ENCODE measurements around the gene CDC14A. TPM values are rescaled to one million over a fixed set of nuclear protein-coding genes. Genes with fewer than 3 reads are reported as not detected.

CDC14A gene
- total RNA-seq, 1 experiment from 2014 or later = 6.8 TPM

- no peaks in the 10 kb centered on the region for H3K27me3 ChIP-seq (replicated peaks; ENCODE audit: insufficient read depth, low read depth, low read length, poor library complexity)
- no TSS peak for BruUV-seq (replicated peaks)
- H3K9me3 ChIP-seq (ENCODE audit: low read depth, low read length, poor library complexity, severe bottlenecking) = no peaks in the 10 kb centered on the region
- POLR2A ChIA-PET (ENCODE audit: low non-redundant PET) = no interaction called here
- TF ChIP-seq CTCF (conservative IDR thresholded peaks at IDR 0.05; ENCODE audit: low read depth, low read length) (no peak), EZH2 (IDR thresholded peaks at IDR 0.05; ENCODE audit: borderline replicate concordance, low read depth, low read length, poor library complexity, severe bottlenecking) (no peak)
- CTCF ChIA-PET = interaction anchor here (1.7 kb wide), 1 partner anchor 407 kb away, joined by 5 read pairs; no protein-coding TSS in a partner anchor
- no peak overlapping the region for H3K27ac ChIP-seq (ENCODE audit: low read depth, low read length, poor library complexity, severe bottlenecking)
- H3K4me3 ChIP-seq (ENCODE audit: low read depth, low read length, poor library complexity, severe bottlenecking) = no peak overlapping the region
- intact Hi-C loops (cut with micrococcal nuclease; ENCODE audit: unreplicated experiment) = loop anchor here (5.0 to 10.0 kb wide), 2 partner anchors 146 to 824 kb away; no protein-coding TSS in a partner anchor
- no peaks in the 10 kb centered on the region for H3K36me3 ChIP-seq (ENCODE audit: insufficient read depth, low read length, poor library complexity, severe bottlenecking)
- peak; percentile 67 for DNase-seq (ENCODE audit: low spot score)
- peaks cover 11% of the 10 kb centered on the region for H3K4me1 ChIP-seq (ENCODE audit: insufficient read depth, low read length, poor library complexity, severe bottlenecking)
These were observed 108.9 kb downstream of the CDC14A start for GRCh38 chr1:100461222-100461621.

GRCh38 chr1:100462326-100463025 lies 110.2 kb downstream of the CDC14A start:
- POLR2A ChIA-PET (ENCODE audit: low non-redundant PET) = no interaction called here
- no peaks in the 10 kb centered on the region for H3K36me3 ChIP-seq (ENCODE audit: insufficient read depth, low read length, poor library complexity, severe bottlenecking)
- DNase-seq (ENCODE audit: low spot score) = no peak
- CTCF ChIA-PET = interaction anchor here (1.7 kb wide), 1 partner anchor 406 kb away, joined by 5 read pairs; no protein-coding TSS in a partner anchor
- peaks cover 11% of the 10 kb centered on the region for H3K4me1 ChIP-seq (ENCODE audit: insufficient read depth, low read length, poor library complexity, severe bottlenecking)
- H3K27me3 ChIP-seq (replicated peaks; ENCODE audit: insufficient read depth, low read depth, low read length, poor library complexity) = no peaks in the 10 kb centered on the region
- no peaks in the 10 kb centered on the region for H3K9me3 ChIP-seq (ENCODE audit: low read depth, low read length, poor library complexity, severe bottlenecking)
- no peak overlapping the region for H3K4me3 ChIP-seq (ENCODE audit: low read depth, low read length, poor library complexity, severe bottlenecking)
- no peak for TF ChIP-seq EZH2 (IDR thresholded peaks at IDR 0.05; ENCODE audit: borderline replicate concordance, low read depth, low read length, poor library complexity, severe bottlenecking)
- no peak for TF ChIP-seq CTCF (conservative IDR thresholded peaks at IDR 0.05; ENCODE audit: low read depth, low read length)
- intact Hi-C loops (cut with micrococcal nuclease; ENCODE audit: unreplicated experiment) = loop anchor here (1.0 to 10.0 kb wide), 3 partner anchors 145 to 822 kb away; no protein-coding TSS in a partner anchor
- H3K27ac ChIP-seq (ENCODE audit: low read depth, low read length, poor library complexity, severe bottlenecking) = no peak overlapping the region
- BruUV-seq (replicated peaks) = no TSS peak

DNA sequence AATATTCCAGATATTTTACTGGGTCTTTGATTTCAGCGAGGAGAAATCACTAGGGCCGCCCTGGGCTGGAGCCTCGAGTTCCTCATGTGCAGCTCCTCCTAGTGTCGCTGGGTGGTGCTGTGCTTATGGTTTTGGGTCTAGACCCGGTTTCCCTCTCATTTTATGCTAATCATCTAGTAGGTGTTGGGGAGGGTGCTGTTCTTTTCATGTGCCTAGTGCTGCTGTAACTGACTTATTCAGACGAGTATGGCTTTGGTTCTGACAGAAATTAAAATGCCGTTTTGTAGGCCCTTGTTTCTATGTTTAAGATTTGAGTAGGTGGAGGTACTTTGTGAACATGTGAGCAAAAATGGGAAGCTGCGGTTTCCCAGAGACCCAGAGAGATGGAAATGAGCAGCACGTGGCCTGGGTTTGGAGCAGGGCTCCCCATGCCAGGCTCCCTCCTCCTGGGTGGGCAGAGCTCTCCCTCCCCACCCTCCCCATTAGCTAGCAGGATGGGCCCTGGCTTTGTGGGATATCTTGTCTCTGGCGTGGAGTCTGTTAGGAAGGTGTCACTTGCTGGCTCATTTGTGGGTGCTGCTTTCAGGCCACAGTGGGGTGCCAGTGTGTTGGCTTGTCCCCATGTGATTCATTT lies 111.6 kb downstream of the CDC14A start:
- no peak for TF ChIP-seq EZH2 (IDR thresholded peaks at IDR 0.05; ENCODE audit: borderline replicate concordance, low read depth, low read length, poor library complexity, severe bottlenecking)
- TF ChIP-seq CTCF (conservative IDR thresholded peaks at IDR 0.05; ENCODE audit: low read depth, low read length) = peak; percentile 91
- POLR2A ChIA-PET (ENCODE audit: low non-redundant PET) = no interaction called here
- BruUV-seq (replicated peaks) = no TSS peak
- no peak overlapping the region for H3K4me3 ChIP-seq (ENCODE audit: low read depth, low read length, poor library complexity, severe bottlenecking)
- peak; percentile 79 for DNase-seq (ENCODE audit: low spot score)
- intact Hi-C loops (cut with micrococcal nuclease; ENCODE audit: unreplicated experiment) = loop anchor here (1.0 to 10.0 kb wide), 3 partner anchors 143 to 821 kb away; no protein-coding TSS in a partner anchor
- H3K9me3 ChIP-seq (ENCODE audit: low read depth, low read length, poor library complexity, severe bottlenecking) = no peaks in the 10 kb centered on the region
- H3K27me3 ChIP-seq (replicated peaks; ENCODE audit: insufficient read depth, low read depth, low read length, poor library complexity) = no peaks in the 10 kb centered on the region
- CTCF ChIA-PET = interaction anchor here (0.6 to 1.6 kb wide), 3 partner anchors 8 to 405 kb away, joined by 3 to 15 read pairs (median 4); no protein-coding TSS in a partner anchor
- no peak overlapping the region for H3K27ac ChIP-seq (ENCODE audit: low read depth, low read length, poor library complexity, severe bottlenecking)
- H3K36me3 ChIP-seq (ENCODE audit: insufficient read depth, low read length, poor library complexity, severe bottlenecking) = no peaks in the 10 kb centered on the region
- H3K4me1 ChIP-seq (ENCODE audit: insufficient read depth, low read length, poor library complexity, severe bottlenecking) = peaks cover 11% of the 10 kb centered on the region
